Stimulated activated CD4-positive, alpha-beta T cell treated with anti-CD3 and anti-CD28 coated beads, Interleukin-15, amount 100 ng/mL, for 1 hour (primary cell): ENCODE data around the gene DUS1L.

ENCODE experiments used
- DNase-seq, 2 donors: peaks; one replicate each; pipeline ENCODE4 v3.0.0-alpha.2; 2020; ENCODE audit warnings: low read depth in 1 of 2, low spot score in 1 of 2

Gene DUS1L

GRCh38 chr17:82088838-82089722, 23.5 kb upstream of the DUS1L start:
- no peak for DNase-seq

DNA sequence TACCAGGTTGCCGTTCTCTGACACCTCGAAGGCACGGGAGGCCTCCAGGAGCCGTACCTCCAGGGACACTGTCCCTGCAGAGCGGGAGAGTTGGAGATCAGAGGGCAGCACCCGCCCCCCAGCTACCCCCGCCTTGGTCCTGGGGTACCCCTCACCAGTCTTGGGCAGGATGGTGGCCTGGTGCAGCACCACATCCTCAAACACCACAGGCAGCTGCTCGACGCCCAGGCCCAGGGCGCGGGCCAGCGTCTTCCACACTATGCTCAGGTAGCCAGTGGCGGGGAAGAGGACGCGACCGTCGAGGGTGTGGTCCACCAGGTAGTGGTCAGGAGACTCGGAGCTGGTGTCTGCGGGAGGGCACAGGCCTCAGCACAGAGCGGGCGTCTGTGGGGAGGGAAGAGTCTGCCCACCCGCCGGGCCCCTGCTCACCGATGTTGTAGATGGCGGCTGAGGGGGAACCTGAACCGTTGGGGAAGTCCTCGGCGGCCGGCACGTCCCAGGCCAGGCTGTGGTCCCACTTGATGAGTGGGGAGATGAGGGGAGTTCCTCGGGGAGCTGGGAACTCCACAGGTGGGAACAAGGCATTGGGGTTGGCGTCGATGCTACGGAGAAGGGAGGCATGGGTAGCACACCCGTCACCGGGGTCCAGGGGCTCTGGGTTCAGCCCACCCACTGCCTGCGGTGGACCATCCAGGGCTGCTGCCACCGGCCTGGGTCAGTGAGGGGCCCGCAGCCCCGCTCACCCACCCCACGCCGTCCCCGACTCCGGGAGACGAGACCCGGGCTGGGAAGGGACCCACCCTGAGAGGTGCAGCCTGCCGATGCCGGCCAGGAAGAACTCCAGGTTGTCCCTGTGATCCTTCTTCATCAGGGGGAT, 22.6 kb upstream of the DUS1L start:
- no peak for DNase-seq

- DNase-seq, result no peak
Measured at GRCh38 chr17:82086941-82087906, 21.6 kb upstream of the DUS1L start.

GRCh38 chr17:82085931-82086764, 20.5 kb upstream of the DUS1L start:
- DNase-seq, result no peak

- DNase-seq, result no peak
Measured at GRCh38 chr17:82085031-82085861, 19.6 kb upstream of the DUS1L start.

DNA sequence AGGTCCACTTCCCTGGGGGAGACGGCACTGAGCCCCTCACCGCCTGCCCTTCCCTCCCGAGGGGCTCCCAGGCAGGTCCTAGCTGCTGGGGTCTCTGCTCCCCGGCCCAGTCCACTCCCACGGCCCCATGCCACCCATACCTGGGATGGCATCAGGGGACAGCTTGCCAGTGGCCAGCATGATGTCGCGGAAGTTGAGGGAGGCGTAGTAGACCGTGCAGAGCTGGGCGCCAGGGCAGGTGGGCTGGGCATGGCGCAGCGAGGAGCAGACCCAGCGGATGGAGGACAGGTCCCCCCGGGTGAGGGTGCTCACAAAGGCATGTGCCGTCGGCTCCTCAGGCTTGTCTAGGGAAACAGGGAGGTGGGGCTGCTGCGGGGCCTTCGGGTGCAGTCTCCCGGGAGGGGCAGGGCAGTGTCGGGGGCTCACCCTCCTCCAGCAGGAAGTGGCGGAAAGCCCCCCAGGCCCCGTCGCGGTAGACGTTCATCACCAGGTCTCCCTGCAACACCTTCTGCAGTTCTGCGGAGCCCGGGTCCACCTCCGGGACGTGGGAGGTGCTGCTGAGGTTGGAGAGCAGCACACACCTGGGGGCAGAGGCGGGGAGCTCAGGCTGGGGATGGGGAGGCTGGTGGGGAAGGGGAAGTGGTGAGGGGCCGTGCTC, 18.9 kb upstream of the DUS1L start:
- DNase-seq, result no peak

DNA sequence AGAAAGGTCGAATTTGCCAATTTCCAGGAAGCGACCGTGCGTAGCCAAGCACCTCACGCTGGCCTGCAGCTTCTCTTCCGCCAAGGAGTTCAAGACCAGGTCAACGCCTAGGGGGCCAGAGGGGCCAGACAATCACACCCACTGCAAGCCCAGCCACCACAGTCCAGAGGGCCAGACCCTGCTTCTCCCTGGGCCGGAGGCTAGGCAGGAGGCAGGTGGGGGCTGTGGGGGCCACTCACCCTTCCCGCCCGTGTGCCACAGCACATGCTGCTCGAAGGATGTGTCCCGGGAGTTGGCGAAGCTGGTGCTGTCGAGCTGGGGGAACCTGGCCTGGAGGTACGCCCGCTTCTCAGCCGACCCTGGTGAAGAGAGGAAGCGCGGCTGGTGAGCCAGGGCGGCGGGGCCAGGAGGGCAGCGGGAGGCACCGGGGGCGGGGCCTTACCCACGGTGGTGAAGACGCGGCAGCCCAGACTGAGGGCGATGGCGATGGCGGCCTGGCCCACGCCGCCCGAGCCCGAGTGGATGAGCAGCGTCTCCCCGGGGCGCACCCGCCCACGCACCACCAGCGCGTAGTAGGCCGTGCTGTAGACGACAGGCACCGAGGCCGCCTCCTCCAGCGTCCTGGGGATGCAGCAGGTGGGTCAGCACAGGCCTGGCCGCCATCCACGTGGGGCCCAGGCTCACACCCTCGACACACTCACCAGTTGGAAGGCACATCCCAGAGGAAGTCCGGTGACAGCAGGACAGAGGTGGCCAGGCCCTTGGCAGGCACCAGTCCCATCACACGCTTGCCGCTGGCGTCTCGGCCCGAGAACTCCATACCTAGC, 18.1 kb upstream of the DUS1L start:
- no peak for DNase-seq

- no peak for DNase-seq
Measured at GRCh38 chr17:82083009-82083408, 17.4 kb upstream of the DUS1L start.

DNA sequence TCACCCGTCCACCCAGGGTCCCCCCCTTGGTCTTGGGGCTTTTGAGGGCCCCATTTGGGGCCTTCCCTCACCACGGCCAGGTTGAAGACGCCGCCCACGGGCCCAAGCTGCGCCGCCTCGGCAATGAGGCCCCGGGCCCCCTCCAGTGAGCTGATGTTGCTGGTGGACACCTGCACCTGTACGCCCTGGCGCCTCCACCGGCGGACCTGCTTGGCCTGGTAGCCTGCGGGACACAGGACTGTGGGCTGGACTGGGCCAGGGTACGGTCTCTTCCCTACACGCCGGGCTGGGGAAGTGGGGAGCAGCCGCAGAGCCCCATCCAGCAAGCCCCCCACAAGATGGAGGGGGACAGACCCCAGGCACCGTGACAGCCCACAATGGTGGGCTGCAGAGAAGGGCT, 16.9 kb upstream of the DUS1L start:
- no peak for DNase-seq

- DNase-seq, result no peak
Measured at GRCh38 chr17:82081966-82082365, 16.4 kb upstream of the DUS1L start.

- no peak for DNase-seq
Measured at GRCh38 chr17:82081546-82081945, 15.9 kb upstream of the DUS1L start.

GRCh38 chr17:82080789-82081464, 15.3 kb upstream of the DUS1L start:
- DNase-seq, result no peak

GRCh38 chr17:82080048-82080788, 14.6 kb upstream of the DUS1L start:
- DNase-seq, result no peak

- DNase-seq, result no peak
Measured at GRCh38 chr17:82079001-82079677, 13.5 kb upstream of the DUS1L start.

DNA sequence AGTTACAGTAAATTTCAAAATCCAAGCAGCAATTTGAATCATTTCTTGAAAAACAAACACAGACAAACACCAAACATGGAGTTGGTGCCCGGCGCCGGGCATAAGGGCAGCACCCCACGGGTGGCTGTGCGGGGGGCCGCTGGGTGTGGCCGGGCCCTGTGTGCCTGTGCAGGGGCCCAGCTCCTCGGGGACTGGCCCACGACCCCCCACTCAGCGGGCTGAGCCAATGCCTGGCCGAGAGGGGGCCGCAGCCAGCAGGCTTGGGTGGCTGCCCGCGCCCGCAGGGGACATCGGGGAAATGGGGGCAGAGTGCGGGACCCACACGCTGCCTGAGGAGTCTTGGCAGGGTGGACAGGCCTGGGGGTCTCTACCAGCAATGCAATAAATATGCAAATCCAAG, 12.8 kb upstream of the DUS1L start:
- no peak for DNase-seq
